GM19043 (cell line): Measurements from ENCODE around the gene PRDM16.

ENCODE experiments used
- ATAC-seq: cut with Tn5 transposase; IDR thresholded peaks from one replicate; pipeline ENCODE4 v1.9.1; 2021; ENCODE audit warnings: low read depth; ENCODE audit not compliant: unreplicated experiment

Gene PRDM16

DNA sequence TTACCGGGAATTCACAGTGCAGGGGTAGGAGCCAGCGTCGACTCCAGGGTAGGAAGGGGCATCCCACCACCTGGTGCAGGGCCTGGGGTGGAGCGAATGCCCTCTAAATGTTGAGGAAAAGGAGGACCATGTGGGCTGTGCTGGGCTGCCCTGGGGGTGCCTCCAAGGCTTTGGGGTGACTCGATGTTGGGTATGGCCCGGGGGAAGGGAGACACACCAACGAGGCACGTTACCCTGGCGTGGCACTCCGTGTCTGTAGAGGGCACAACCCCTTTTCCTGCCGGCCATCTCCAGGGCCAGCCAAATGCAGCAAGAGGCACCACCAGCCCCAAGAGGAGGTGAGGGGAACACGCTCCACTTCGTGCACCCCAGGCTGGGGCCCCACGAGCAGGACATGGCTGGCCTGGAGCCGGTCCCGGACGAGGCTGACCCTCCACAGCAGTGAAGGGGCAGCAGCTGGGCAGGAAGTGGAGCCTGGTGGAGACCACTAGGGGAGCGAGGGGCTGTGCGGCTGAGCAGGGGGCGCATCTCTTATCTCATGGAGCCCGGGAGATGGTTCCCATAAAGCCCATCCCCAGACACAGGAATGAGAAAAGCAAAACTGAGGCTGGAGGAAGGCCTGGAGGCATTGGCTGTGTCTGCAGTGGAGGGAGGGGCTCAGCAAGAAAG is 36.5 kb upstream of the PRDM16 start:
- ATAC-seq: no peak

DNA sequence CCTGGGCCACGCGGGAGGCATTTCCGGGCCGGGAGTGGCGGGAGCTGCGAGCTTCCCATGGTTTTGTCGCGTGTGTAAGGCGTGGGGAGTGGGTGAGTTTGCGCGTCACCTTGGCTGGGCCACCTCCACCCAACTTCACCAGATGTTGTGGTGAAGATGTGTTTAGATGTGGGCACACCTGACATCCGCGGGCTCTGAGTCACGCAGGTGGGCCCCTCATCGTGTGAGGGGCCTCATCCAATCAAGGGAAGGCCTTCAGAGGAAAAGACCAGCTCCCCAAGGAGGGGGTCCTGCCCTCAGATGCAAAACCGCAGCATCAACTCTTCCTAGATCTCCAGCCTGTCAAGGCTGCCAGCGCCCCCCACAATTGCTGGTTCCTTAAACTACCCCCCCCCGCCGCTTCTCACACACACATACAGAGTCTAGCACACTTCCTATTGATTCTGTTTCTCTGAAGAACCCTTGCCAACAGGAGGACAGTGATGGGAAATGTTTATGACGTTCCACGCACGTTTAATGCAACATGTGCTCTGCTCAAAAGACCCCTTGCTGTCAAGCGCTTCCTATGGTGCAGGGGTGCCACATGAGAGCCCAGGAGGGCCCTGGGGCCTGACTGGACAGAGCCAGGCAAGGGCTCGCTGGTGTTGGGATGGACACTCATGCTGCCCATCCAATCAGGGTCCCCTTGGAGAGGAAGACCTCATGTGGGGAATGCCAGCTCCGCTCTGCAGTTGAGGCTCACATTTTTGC is 35.8 kb upstream of the PRDM16 start:
- ATAC-seq: no peak

DNA sequence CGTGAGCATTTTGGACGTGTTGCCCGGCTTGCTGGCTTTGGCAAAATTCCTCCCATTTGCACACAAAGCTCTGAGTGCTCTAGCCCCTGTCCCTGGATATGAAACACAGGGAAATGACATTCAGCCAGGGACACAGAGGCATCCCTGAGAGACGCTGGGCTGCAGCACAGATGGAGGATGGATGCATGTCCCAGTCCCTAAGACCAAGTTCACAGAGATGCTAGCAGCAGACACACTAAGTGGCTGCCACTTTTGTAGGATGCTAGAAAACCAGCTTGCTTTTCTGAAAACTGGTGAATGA is 35.3 kb upstream of the PRDM16 start:
- ATAC-seq: no peak

DNA sequence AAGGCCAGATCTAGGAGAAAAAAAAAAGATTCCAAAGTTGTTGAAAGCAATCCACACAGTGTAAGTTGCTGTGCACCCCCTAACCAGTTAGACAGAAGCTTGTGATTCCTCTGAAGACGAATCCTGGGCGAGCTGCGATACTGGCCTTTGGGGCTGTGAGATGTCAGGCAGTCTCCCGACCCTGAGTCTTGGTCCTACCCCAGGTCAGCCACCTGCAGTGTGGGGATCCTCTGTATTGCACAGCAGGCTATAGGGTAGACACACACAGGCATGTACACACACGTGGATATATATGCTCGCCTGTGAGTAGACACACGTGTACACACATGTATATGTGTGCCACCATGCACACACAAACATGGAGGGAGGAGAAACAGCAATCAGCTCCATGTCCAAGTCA is 34.8 kb upstream of the PRDM16 start:
- ATAC-seq: no peak

DNA sequence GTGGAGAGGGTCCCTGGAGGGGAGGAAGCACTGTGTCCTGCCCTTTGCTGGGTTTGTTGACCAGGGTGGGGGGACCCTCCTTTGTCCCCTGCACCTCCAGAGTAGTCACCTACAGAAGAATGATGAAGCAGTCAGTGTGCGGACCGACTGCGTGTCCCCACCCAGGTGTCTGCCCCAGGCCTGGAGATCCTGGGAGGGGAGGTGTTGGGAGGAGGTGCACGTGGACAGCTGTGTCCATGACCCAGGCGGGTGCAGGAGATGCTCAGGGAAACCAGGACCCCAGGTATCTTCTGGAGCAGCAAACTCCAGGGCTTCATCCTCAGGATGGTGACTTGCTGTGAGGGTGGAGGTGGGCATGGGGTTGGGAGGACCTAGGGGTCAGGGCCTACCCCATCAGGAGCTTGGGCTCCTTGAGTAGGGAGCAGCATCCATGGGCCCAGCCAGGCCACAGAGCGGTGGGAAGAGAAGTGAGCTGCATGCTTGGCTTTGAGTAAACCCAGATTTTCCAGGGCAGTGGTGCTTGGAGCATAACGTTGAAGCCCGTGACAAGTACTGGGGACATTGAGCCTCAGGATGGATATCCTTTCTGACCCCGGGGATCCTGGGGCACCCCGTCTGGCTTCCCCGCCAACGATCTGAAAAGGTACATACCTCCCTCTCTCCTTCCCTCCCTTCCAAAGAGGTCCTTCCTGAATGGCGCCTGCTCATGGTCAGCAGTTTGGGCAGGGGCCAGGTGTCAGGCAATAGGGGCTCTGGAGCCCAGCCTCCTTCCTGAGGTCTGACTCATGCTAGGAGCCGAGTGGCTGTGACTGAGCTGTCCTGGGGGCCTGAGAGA is 34.1 kb upstream of the PRDM16 start:
- ATAC-seq: no peak

DNA sequence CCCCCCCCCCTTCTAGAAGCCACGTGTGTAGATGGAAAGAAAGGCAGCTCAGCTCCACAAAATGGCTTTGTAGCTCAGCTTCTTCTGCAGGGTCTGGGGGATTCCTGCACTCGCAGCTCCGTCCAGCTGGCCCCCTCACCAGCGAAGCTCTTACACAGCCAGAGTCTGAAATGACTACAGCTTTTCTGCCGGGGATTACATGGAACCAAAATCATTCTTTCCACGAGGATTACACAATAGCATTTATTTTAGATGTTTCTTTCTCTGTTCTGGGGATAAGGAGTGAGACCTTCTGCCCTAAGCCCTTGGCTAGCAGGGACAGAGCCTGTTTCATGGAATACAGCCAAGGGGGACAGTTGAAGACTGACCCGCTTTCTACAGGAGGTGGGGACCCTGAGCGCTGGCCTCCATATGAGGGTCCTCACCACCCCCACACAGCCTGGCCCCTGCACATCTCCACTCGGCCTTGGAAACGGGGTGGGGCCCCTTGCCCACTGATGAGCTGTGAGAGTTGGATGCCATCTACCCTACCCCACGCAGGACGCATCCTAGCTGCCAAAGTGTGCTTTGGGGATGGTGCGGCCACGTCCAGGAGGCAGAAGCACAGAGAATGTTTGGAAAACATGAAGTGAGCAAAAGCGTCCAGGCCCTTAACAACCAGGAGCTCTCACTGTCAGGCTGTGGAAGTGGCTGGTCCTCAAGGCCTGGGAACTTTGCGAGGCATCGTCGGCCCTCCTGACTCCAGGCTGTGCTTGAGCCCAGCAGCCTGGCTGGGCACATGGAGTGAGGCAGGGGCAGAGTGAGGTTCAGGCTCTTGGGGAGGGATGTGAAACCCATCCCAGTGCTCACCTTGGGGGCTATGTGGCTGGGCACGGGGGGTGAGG is 33.2 kb upstream of the PRDM16 start:
- no peak for ATAC-seq

DNA sequence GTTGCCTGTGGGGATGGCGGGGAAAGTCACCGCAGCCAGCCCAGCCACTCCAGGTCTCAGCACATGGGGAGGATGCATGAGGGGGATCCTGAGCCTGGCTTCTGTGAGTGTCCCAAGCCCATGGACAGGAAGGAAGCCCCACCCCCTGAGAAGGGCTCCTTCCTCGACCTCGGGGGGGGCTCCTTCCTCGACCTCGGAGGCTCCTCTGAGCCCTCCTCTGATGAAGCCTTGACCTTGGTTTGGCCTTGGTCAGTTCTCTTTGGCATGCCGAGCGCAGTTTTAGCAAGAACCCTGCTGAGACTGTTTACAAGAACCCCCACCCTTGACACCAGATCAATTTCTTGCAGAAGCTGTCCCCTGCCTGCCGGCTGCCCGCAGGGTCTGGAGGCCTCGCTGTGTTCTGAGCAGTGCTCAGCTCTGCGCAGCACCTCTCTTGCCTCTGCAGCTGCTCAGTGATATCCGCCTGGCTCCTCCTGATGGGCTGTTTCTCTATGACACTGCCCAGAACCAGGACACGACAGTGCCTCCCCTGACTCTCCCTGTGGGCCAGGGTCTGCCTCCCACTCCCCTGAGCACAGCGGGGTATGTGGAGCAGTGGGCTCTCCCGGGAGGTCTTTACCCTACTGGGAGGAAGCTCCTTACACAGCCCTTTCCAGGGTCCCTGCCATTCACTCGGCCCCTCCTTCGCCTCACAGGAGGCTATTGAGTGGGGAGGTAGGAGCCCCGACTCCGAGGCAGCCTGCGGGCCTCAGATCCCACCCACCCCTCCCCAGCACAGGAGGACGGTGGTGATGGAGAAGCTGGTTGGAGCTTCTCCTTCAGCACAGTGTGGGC is 32.3 kb upstream of the PRDM16 start:
- ATAC-seq: no peak

DNA sequence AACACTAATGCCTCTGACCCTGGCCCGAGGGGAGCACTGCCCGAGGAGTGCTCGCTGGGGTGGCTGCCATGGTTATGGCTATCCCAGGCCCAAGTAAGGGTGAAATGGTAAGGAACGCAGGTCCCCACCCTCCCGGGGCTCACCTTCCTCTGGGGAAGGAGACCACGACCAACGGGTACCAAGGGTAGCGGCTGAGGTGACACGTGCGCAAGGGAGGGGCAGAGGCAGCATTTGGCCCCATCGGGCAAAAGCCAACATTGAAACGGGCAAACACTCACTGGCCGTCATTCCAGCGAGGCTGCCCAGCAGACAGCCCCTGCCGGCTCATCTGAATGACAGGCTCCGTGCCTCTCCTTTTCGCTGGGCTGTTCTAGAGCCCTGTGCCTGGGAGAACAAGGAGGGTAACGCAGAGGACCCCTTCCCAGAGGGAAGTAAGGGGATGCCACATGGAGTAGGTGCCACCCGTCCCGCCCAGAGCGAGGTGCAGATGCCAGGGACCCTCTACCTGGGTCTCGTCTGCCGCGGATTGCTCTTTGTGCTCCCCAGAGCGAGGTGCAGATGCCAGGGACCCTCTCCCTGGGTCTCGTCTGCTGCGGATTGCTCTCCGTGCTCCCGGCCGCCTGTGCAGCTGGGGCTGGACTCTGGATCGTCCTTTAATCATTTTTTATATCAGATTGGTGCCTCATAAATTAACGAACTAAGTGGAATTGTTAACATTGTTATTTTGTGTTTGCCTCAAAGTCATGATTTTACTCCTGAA is 31.5 kb upstream of the PRDM16 start:
- ATAC-seq: no peak

DNA sequence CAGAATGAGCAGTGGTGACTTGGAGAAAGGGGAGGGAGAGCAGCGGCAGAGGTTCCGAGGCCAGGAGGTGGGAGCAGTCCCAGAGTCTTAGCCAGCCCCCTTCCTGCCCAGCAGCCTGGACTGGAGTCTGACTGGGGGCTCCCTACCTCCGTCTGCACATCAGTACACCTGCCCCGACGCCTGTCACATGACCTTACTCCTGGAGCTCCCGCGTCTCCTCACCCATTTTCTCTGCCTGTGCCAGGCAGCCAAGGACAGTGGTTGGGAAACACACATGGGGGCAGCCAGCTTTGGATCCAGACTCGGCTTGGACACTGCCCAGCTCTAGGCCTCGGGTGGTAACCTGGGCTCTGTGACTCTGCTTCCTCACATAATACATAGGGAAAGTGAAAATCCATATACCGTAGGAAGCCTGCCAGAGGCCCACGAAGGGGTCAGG is 30.9 kb upstream of the PRDM16 start:
- no peak for ATAC-seq

DNA sequence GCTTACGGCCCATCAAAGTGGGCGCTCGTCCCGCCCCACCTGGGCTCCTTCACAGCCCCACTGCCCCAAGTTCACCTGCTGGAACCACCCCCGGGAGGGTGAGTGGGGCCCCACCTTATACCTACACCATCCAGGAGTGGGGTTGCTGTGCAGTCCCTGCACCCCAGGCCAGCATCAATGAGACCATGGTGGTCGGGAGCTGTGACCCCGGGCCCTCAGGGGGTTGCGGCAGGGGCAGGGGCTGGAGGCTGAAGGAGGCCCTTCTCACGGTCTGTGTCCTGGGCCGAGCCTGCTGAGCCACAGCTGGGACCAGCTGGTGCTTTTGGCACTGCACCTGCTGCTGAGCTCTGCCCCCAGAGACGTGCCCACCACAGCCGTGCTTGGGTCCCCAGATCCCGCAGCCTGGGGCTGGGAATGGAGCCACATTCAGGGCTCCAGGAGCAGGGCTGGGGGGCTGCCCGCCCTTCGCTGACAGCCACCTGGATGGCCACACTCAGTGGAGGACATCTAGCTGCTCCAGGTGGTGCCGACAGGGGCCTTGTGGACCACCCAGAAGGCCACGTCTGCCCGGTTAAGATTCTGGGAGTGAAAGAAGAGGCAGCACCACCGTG is 30.3 kb upstream of the PRDM16 start:
- ATAC-seq: no peak

DNA sequence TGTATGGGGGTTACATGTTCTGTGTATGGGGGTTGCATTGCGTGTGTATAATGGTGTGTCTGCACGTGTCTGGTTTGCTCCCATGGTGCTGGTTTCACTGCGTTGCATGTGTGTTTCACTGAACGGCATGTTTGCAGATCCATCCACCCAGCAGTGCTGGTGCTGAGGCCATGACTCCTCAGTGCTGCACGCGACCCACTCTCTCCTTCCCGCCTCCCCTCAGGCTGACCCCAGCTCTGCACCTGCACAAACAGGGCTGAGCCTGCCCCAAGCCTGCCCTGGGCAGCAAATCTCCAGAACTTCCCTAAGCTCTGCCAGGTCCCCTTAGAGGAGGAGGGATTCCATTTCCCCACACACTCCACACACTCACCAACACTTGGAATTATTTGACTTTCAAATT is 29.0 kb upstream of the PRDM16 start:
- ATAC-seq: no peak

DNA sequence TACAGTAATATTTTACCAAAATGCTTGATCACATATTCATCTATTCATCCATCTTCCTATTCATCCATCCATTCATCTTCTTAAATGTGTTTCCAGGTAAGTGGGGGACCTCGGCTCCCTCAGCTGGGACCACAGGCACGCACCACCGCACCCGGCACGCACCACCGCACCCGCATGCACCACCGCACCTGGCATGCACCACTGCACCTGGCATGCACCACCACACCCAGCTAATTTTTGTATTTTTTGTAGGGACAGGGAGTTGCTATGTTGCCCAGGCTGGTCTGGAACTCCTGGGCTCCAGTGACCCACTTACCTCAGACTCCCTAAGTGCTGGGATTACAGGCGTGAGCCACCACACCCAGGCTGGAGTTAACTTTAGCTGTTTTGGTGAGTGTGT is 26.5 kb upstream of the PRDM16 start:
- ATAC-seq: no peak

DNA sequence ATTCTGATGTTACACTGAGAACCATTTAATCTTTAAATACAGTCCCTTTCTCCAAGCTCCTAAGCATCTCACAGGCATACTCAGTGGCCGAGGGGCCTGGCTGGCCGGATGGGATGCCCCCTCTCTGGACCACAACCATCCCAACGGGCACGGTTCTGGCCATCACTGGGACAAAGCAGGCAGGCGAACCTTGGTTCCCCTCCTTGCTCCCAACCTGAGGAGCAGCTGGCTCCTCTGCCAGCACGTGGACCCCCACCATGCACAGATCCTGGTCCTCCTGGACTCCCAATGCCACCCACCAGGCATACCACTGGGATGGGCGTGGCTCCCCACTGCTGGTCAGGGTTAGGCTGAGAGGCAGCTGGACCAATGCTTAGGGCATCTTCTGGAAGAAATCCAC is 19.8 kb upstream of the PRDM16 start:
- ATAC-seq: no peak

DNA sequence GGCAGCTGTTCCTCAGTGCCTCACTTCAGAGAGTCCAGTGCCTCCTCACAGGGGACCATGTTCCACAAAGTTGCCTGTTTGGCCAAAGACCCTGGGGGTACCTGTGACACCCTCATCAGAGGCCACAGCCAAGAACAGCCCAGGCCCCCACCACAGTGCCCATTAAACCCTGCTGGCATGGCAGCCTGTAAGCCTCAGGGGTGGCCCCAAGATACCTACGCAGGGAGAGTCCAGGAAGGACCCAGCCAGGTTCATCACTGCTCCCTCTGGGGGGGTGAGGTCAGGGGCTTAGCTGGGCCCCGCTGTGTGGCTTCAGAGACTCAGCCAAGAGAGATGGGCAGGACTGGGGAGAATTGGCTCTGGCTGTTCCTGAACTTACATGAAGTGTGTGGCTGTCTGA is 19.1 kb upstream of the PRDM16 start:
- ATAC-seq: no peak

DNA sequence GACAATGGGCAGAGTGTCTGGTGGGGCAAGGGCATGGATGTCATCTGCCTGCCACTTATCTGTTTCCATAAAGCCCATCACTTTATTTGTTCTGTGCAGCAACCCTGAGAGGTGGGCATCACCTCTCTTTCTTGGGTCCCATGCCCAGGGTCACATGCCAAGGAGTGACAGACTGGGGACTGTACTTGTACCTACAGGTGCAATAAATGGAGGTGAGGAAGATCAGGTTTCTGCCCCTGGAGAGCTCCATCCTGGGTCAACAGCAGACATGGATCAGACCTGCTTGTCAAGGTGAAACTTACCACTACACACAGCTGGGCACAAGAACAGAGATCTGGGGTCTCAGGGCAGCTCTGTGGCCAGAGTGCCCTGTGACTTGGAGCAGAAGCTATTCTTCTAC is 18.4 kb upstream of the PRDM16 start:
- no peak for ATAC-seq

DNA sequence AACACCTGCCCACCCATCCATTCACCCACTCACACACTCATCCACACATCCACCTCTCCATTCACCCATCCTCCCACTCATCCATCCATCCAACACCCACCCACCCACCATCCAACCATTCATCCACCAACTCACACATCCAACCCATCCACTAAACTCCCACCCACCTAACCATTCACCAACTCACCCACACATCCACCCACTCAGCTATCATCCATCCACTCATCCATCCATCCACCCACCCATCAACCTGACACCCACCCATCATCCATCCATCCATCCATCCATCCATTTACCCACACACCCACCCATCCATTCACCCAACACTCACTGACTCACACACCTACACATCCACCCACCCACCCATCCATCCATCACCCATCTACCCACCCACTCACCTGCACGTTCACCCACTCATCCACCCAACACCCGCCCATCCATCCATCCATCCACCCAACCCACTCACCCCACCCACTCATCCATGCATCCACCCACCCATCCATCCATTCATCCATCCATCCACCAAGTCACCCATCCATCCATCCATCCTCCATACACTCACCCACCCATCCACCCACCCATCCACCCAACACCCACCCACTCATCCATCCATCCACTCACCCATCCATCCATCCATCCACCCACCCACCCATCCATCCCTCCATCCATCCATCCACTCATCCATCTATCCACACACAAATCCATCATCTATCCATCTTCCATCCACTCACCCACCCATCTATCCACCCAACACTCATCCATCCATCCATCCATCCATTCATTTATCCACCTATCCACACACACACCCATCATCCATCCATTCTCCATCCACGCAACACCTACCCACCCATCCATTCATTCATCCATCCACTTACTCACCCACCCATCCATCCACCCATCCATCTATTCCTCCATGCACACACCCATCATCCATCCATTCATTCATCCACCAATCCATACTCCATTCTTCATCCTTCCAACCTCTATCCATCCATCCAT is 17.4 kb upstream of the PRDM16 start:
- ATAC-seq: no peak

DNA sequence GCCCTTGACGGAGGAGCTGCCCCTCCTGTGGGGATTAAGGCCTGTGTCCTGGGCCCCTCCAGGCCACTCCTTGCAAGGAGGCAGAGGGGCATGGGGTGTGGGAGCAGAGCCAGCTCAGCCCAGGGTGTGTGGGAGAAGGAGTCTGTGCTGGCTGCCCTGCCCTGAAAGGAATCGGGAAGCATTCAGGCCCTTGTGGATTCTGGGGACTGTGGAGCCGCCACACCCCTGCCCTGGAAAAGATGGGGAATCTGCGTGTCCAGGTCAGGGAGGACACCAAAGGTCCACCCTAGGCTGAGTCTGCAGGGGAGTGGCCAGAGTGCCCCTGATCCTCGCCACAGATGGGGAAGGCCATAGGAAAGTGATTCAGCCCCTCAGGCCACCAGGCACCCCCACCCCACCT is 16.5 kb upstream of the PRDM16 start:
- ATAC-seq: no peak
